HG03571 (cell line): ENCODE results near the gene GNS.

ENCODE experiments used
- ATAC-seq: cut with Tn5 transposase; IDR thresholded peaks from one replicate; pipeline ENCODE4 v1.9.1; 2021; ENCODE audit not compliant: unreplicated experiment

The GNS gene

DNA sequence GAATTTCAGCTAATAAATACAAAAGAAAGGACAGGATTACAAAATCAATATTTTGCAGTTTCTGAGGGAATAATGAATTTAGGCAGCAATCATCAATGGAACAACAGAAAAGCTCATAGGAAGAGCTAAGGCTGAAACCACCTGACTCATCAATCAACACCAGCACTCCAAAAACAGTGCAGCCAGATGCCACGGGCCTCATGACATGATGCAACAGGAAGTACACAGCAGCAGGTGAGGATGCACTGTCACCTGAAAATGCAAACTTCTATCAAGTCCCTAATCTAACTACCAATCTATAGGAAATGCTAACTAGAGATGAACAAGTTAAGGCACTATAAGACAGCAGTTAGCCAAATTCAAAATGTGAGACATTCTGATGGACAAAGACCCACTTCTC lies 21.7 kb downstream of the GNS start:
- no peak for ATAC-seq

GRCh38 chr12:64736771-64737170 lies 22.4 kb downstream of the GNS start:
- ATAC-seq = no peak

GRCh38 chr12:64735442-64735841 lies 23.8 kb downstream of the GNS start:
- ATAC-seq = no peak

DNA sequence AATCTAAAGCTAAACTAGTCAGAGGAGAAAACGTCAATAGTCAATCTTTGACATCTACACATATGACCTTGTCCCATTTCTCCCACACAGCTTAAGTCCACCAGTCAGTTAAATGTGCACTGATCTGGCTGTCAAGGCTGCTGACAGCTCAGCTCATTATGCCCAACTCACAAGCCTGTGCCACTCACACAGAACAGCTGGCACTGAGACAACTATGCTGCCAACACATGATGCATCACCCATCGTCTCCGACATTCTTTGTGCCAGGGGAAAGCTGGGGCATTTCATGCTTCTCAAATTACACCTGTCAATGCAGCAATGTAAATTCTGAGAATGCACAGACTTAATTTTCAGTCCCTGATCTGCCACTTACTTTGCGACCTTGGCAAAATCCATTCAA lies 25.3 kb downstream of the GNS start:
- ATAC-seq = no peak

GRCh38 chr12:64731683-64732082 lies 27.5 kb downstream of the GNS start:
- ATAC-seq = no peak

DNA sequence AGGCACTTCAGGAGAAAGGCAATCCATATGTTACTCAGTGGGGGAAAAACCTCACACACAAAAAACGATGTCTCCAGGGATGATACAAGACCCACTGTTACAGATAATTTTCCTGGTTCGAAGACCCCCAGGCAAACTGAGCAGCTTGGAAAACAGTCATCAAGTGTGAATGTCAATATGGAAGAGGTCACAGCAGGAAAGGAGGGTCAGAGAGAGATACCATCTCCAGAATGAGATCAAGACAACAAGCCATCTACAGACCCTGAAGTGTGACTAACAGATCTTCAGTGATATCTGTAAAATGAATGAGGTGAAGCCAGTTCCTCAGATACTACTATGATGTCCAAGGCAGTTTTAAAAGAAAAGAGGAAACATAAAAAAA lies 28.6 kb downstream of the GNS start:
- ATAC-seq = no peak

- ATAC-seq = no peak
These were observed 29.2 kb downstream of the GNS start for GRCh38 chr12:64729909-64730587.

DNA sequence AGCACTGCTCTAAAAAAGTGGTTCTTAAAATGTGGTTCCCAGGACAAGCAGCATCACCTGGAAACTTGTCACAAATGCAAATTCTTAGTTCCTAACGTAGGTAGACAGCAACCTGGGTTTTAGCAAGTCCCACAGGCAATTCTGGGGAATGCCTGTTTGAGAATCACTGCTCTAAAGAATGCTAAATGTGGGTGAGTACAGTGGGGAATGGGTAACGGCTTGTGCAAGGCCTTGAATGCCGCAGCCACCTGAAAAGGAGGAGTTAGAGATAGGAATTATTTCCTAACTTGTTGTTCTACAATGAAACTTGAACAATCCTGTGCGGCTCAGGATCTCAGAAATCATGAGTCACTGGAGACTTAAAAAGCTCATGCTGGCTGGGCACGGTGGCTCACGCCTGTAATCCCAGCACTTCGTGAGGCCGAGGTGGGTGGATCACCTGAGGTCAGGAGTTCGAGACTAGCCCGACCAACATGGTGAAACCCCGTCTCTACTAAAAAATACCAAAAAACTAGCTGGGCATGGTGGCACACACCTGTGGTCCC lies 34.9 kb downstream of the GNS start:
- ATAC-seq = no peak

- no peak for ATAC-seq
These were observed 35.6 kb downstream of the GNS start for GRCh38 chr12:64723630-64724029.

DNA sequence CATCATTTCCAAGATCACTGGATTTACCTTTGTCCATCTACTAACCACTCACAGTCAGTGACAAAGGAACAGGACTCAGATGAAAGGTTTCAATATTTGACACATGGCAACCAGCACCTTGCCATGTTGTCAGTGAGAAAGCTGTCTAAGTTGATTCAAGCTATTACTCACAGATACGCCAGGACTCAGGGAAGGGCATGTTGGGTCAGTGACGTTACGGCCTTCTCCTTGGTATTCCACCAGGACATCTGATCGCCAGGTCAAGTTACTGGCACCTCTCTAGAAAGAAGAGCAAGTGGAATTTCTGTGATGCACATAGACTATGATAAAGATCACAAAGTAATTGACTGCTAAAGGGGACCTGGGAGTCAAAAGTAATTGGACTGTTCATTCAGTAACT lies 36.4 kb downstream of the GNS start:
- ATAC-seq = no peak

DNA sequence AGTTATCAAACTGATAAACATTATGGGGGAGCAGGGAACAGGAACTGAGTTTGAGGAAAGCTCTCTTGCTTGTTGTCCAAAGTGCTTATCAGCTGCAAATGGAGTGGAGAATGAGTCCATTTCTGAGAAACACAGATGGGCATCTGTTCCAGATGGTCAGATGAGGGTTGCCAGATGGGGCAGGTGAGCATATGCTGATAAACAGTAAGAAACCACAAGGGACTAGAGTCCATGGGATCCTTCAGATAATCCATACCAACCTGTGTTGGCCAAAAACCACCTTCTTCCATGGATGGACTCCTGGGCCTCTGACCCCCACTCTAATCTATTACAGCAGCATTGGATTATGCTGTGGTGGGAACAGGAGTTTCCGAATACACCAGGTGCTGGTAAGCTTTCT lies 38.3 kb downstream of the GNS start:
- ATAC-seq = no peak

DNA sequence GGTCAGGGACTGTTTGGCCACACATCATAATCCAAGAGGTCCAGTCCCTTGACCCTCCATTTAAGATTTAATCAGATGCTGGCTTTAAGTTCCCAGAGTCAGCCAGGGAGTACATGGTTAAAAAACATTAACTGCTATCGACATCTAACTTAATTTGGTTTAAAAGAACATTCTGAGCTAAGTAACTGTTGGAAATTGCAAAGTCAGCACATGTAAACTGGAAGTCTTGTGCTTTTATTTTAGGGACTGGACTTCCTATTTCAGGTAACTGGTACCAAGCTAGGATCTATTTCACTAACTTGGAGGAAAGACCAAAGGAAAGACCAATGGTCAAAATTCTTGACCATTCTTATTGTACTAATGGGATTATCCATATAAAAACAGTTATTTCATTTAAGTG lies 40.6 kb downstream of the GNS start:
- ATAC-seq = no peak

DNA sequence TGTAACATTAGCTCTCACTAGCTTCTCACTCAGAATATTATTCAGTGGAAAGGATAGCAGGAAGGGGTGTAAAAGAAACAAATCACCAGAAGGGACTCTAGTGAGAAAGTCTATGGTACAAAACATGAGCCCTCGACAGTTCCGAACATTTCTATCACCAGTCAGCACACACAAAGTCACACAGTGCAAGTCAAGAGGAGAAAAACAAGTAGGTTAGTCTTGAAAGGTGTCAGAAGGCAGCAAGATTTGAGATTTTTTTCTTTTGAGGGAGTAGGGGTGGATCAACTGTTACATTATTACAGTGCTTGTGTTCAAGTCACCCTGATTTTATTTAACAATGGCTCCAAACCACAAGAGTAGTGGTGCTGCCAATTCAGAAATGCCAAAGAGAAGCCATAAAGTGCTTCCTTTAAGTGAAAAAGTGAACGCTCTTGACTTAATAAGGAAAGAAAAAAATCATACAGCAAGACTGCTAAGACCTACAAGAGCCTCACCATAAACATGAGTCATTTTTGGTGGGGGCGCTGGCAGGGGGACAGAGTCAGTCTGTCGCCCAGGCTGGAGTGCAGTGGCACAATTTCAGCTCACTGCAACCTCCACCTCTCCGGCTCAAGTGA lies 42.3 kb downstream of the GNS start:
- ATAC-seq = no peak

- no peak for ATAC-seq
These were observed 42.8 kb downstream of the GNS start for GRCh38 chr12:64716371-64716770.

DNA sequence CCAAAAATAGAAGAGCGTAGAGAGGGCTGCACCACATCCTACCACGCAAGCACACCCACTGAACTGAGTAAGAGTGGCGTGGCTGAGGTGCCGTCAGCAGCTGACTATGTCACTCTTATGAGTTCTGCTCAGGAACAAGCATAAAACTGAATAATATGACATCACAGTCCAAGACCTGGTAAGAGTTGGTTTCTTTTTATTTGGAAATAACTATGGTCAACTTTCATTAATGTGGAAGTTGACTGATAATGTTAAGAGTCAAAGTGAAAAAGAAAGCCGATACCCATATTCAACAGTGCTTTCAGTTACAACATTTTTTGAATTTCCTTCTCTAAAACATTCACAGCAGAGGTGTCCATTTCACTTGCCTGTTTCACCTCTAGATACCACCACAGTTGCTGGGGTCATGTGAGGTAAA lies 44.6 kb downstream of the GNS start:
- ATAC-seq = peak; percentile 65

DNA sequence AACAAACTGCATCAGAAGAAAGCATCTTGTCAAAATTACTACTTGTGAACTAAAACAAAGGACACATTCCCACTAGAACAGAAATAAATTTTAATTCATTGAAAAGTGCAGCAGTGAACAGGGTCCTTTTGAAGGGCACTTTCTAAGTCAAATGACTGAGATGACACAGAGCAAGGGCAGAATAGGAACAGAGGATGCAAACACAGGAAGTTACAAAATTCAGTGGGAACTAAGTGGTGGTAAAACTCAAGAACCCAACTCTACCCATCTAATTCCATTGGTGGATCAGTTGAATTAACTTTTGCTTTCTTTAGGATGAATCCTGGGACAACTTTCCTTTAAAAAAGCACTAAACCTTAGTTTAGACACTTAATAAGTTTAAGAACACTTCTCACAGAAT lies 45.8 kb downstream of the GNS start:
- ATAC-seq = no peak

DNA sequence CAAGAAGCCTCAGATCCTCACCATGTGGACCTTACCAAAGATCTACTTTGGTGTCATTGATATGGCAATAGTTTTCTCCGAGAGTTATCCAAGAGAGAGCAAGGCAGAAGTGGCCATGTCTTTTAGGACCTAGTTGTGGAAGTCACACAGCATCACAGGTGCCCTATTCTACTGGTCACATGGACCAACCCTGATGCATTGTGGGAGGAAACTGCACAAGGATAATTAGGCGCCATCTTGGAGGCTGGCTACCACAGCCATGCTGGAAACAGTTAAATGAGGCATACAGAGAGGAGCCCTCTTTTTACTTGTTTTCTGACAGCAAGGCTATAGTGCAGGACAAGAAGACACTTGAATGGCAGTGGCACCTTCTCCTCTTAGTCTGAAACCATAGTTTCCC lies 49.8 kb downstream of the GNS start:
- no peak for ATAC-seq

DNA sequence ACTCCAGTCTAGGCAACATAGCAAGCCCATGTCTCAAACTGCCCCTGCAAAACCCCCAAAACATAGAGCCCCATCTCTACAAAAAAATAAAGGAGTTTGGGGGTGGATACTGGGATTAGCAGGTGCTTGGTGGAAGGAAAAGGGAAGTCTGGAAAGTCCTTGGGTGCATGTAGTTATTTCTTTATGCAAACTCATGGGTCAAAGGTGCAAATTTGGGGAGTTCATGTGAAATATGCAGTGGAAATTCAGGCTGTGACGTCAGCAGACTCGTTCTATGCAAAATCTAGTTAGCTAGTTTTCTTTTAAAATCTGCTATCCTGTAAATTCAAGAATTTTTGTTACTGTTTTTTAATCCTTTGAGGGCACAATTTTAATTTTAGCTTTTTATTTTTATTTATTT lies 51.3 kb downstream of the GNS start:
- ATAC-seq = no peak

DNA sequence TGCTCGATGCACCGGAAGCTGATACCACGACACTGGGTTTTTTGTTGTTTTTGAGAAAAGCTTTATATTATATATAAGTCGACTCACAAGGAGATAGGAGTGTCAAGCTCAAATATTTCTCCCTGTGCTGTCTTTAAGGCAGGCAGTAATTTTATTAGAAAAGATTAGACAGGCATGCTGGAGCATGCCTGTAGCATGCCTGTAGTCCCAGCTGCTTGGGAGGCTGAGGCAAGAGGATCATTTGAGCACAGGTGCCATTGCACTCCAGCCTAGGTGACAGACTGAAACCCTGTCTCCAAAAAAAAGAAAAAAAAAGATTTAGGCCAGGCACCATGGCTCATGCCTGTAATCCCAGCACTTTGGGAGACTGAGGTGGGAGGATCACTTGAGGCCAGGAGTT lies 51.8 kb downstream of the GNS start:
- no peak for ATAC-seq

DNA sequence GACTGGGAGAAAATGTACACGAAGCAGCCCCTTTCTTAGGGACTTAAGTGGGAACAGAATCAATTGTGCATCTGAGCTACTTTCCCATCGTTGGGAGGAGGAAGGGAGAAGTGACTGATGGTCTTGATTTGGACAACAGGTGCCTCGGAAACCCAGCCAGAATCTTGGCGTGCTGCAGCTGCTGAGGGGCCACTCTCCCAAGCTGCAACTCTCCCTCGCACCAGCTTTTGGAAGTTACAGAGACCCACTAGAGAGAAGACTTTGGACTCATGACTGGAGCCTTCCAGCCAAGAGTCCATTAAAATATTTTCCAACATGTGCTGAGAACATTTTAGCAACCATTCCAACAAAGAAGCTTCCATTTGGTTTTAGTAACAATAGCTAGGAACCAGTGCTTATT lies 52.3 kb downstream of the GNS start:
- ATAC-seq = no peak

- ATAC-seq = no peak
These were observed 52.9 kb downstream of the GNS start for GRCh38 chr12:64706306-64706705.

DNA sequence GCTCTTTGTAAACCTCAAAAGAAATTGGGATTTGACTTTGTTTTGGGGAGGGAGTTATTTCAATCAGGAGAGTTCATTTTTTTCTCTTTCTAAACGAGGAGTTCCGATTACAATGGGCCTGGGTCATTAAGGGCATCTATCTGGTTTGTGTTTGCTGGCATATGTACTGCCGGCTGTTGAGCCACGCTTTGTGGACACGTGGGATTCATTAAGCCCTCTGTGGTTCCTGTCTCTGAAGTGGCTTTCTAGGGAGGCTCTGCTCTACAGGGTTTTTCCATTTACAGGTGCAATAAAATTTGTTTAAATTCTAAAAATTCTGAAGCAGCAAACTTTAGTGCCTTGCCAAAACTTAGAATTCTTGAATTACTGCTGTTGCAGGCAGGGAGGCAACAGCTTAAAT lies 57.9 kb downstream of the GNS start:
- no peak for ATAC-seq

- ATAC-seq = no peak
These were observed 58.7 kb downstream of the GNS start for GRCh38 chr12:64700532-64700931.
